ENCODE results near the gene USP13. TPM values are rescaled to one million over a fixed set of nuclear protein-coding genes. Genes with fewer than 3 reads are reported as not detected.

Gene USP13
- total and polyA plus RNA-seq, 2 of the 13 experiments (the other 11 are each of a cell fraction or from before 2014, with no cell fraction given), result 15.9 to 36.7 TPM

GRCh38 chr3:179673523-179673922 lies 20.7 kb downstream of the USP13 start:
- no peak overlapping the region for H2AFZ ChIP-seq (ENCODE audit: low read length)
- peak; percentile 52 for ATAC-seq
- H4K20me1 ChIP-seq (ENCODE audit: insufficient read depth, low read length), result no peaks in the 10 kb centered on the region; the same call in 1 of the 2 replicates
- H3K4me3 ChIP-seq (replicated peaks in 1 of 3; ENCODE audit: insufficient read depth in 1 of 3, low read depth in 2 of 3, low read length in 3 of 3), result no peak overlapping the region
- CTCF ChIA-PET (ENCODE audit: low intra/inter-chr PET ratio, low total read pairs), result no interaction called here
- no peaks in the 10 kb centered on the region for H3K9me3 ChIP-seq (ENCODE audit: low read length)
- POLR2A ChIA-PET, result no interaction called here
- H3K9ac ChIP-seq (ENCODE audit: insufficient read depth, low read depth, low read length), result no peak overlapping the region
- no peaks in the 10 kb centered on the region for H3K27me3 ChIP-seq (ENCODE audit: control insufficient read depth in 1 of 2, insufficient read depth in 2 of 2, low read length in 2 of 2)
- H3K79me2 ChIP-seq (ENCODE audit: insufficient read depth, low read length), result peaks cover 84% of the 10 kb centered on the region
- 96% methylated on average over 8 of the region's 8 CpGs for WGBS (ENCODE audit: low lambda C conversion rate)
- no peak overlapping the region for H3K27ac ChIP-seq (ENCODE audit: extremely low read length, insufficient read depth, low read length)
- peaks cover 39% of the 10 kb centered on the region for H3K4me1 ChIP-seq (ENCODE audit: insufficient read depth, low read length)
- intact Hi-C loops (cut with micrococcal nuclease; ENCODE audit: unreplicated experiment), result no loop called here
- FAIRE-seq, result no peak
- in situ Hi-C loops (cut with HindIII; ENCODE audit: extremely low pct_ligation_motif_present, low pct_unique_long_range_greater_than_20kb), result no loop called here
- H3K4me2 ChIP-seq (ENCODE audit: low read depth, low read length), result no peak overlapping the region
- no TSS peak for BruUV-seq (replicated peaks)
- H3K36me3 ChIP-seq (replicated peaks in 1 of 2; ENCODE audit: control insufficient read depth in 1 of 2, insufficient read depth in 2 of 2, low read length in 2 of 2), result no peaks in the 10 kb centered on the region; a peak in 1 of 5 replicates
- DNase-seq (ENCODE audit: low spot score), result no peak
- TF ChIP-seq TRIM22 (IDR thresholded peaks at IDR 0.05) (no peak), PRDM10 (CRISPR knock-in tag; IDR thresholded peaks at IDR 0.05; ENCODE audit: low read depth) (no peak), ZBTB33 (CRISPR knock-in tag; IDR thresholded peaks at IDR 0.05) (peak; percentile 63; the same call in 1 of the 2 replicates), CTCF (CRISPR knock-in tag; IDR thresholded peaks at IDR 0.05) (no peak), KLF15 (CRISPR knock-in tag; IDR thresholded peaks at IDR 0.05; ENCODE audit: borderline replicate concordance) (no peak), HNF4A (CRISPR knock-in tag; IDR thresholded peaks at IDR 0.05) (0 out of 2 replicates have a peak, but pooled peaks have one; percentile 7), MAX (IDR thresholded peaks at IDR 0.05) (no peak), ETV6 (CRISPR knock-in tag; conservative IDR thresholded peaks at IDR 0.05) (no peak), SRY (CRISPR knock-in tag; IDR thresholded peaks at IDR 0.05) (no peak), ZNF281 (CRISPR knock-in tag; IDR thresholded peaks at IDR 0.05; ENCODE audit: borderline replicate concordance) (no peak), ZSCAN12 (CRISPR knock-in tag; IDR thresholded peaks at IDR 0.05) (no peak), KLF11 (CRISPR knock-in tag; IDR thresholded peaks at IDR 0.05) (no peak)

Data from HepG2 (cell line).